ENCODE data around the gene HPCAL4.

Gene HPCAL4

DNA sequence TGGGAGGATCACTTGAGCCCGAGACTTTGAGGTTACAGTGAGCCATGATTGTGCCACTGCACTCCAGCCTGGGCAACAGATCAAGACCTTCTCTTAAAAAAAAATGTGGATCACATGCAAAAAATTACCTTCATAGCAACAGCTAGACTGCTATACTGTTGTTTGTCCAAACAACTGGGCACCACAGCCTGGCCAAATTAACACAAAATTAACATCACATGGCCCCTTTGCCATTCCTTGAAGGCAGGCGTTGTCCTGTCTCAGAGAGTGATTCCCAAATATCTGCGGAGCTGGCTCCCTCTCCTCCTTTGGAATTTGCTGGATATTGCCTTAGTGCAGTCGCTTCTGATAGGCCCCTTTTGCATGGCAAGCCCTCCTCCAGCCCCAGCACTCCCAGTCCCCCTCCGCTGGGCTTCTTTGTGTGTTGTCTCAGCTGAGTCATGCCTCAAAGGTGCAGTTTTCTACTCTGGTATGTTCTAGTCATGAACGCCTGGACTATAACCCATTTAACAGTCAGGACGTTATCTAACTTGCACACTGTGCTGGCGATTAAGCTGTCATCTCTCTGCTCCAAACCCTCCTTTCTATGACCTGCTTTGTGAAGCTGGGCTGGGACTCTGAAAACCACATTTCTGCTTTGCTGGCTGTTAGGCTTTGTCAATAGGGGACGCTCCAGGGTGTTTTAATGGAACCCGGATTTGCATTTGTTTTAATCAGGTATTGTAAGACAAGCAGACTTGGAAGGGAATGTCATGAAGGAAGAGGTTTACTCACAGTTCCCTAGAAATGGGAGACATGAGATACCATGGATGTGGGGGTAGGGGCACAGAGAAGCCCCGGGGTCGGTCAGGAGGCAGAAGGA is 20.1 kb upstream of the HPCAL4 start:
- no peak overlapping the region for H3K4me3 ChIP-seq (IDR thresholded peaks at IDR 0.05; ENCODE audit: insufficient read depth, low read depth, low read length)
- no peak overlapping the region for H2AFZ ChIP-seq (ENCODE audit: low read depth)
- no peaks in the 10 kb centered on the region for H3K79me2 ChIP-seq (ENCODE audit: insufficient read depth, low read depth)
- H3K9ac ChIP-seq = no peak overlapping the region
- TF ChIP-seq, protein P1, sequence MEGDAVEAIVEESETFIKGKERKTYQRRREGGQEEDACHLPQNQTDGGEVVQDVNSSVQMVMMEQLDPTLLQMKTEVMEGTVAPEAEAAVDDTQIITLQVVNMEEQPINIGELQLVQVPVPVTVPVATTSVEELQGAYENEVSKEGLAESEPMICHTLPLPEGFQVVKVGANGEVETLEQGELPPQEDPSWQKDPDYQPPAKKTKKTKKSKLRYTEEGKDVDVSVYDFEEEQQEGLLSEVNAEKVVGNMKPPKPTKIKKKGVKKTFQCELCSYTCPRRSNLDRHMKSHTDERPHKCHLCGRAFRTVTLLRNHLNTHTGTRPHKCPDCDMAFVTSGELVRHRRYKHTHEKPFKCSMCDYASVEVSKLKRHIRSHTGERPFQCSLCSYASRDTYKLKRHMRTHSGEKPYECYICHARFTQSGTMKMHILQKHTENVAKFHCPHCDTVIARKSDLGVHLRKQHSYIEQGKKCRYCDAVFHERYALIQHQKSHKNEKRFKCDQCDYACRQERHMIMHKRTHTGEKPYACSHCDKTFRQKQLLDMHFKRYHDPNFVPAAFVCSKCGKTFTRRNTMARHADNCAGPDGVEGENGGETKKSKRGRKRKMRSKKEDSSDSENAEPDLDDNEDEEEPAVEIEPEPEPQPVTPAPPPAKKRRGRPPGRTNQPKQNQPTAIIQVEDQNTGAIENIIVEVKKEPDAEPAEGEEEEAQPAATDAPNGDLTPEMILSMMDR (conservative IDR thresholded peaks at IDR 0.05; ENCODE audit: low read depth, low read length) = no peak
- H4K20me1 ChIP-seq (ENCODE audit: insufficient read depth) = no peaks in the 10 kb centered on the region
- H3K36me3 ChIP-seq (ENCODE audit: insufficient read depth) = no peaks in the 10 kb centered on the region
- no peak overlapping the region for H3K4me2 ChIP-seq
- no peak overlapping the region for H3K27ac ChIP-seq
- H3K4me1 ChIP-seq (ENCODE audit: low read depth, poor library complexity, severe bottlenecking) = no peaks in the 10 kb centered on the region
- H3K27me3 ChIP-seq (ENCODE audit: insufficient read depth, low read depth) = no peaks in the 10 kb centered on the region

DNA sequence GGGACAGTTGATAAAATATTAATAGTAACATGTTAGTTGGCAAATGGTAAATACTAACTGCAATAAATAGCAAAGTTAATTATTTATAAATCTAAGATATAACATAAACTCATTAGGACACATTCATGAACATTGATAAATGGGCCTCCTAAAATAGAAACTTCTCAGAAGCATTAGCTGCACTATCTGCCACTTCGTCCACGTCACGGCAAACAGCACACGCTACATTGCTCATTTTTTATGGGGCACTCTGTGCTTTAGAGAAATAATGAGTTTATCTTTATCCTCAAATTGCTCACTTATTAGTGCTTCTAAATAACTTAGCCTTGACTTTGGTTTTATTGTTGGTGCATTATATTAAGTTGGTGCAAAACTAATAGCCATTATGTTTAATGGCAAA is 16.3 kb upstream of the HPCAL4 start:
- Histone ChIP-seq H3K4me3 (IDR thresholded peaks at IDR 0.05; ENCODE audit: insufficient read depth, low read depth, low read length) (no peak overlapping the region), H3K4me1 (ENCODE audit: low read depth, poor library complexity, severe bottlenecking) (no peaks in the 10 kb centered on the region), H3K9ac (no peak overlapping the region), H2AFZ (ENCODE audit: low read depth) (no peak overlapping the region), H3K27me3 (ENCODE audit: insufficient read depth, low read depth) (no peaks in the 10 kb centered on the region), H4K20me1 (ENCODE audit: insufficient read depth) (no peaks in the 10 kb centered on the region), H3K79me2 (ENCODE audit: insufficient read depth, low read depth) (no peaks in the 10 kb centered on the region), H3K4me2 (no peak overlapping the region), H3K27ac (no peak overlapping the region), H3K36me3 (ENCODE audit: insufficient read depth) (no peaks in the 10 kb centered on the region)
- TF ChIP-seq, protein P1 (conservative IDR thresholded peaks at IDR 0.05; ENCODE audit: low read depth, low read length) = no peak

DNA sequence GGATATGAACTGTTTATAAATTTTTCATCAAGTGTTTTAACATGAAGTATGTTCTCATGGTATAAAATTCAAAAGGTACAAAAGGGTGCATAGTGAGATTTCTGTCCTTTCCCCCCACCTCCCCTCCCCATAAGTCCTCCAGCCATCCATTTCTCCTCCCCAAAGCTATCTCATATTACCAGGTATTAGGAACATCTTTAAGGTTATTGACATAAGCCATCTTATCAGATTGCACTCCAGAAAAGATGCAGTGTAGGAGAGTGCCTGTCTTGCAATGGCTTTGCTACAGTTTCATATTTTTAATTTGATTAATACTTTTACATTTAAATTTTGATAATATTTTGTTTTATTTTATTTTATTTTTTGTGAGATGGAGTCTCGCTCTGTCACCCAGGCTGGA is 13.5 kb upstream of the HPCAL4 start:
- Histone ChIP-seq H3K9ac (no peak overlapping the region), H3K4me2 (no peak overlapping the region), H2AFZ (ENCODE audit: low read depth) (no peak overlapping the region), H3K27me3 (ENCODE audit: insufficient read depth, low read depth) (no peaks in the 10 kb centered on the region), H4K20me1 (ENCODE audit: insufficient read depth) (no peaks in the 10 kb centered on the region), H3K4me3 (IDR thresholded peaks at IDR 0.05; ENCODE audit: insufficient read depth, low read depth, low read length) (no peak overlapping the region), H3K27ac (no peak overlapping the region), H3K4me1 (ENCODE audit: low read depth, poor library complexity, severe bottlenecking) (peaks cover 8% of the 10 kb centered on the region), H3K79me2 (ENCODE audit: insufficient read depth, low read depth) (no peaks in the 10 kb centered on the region), H3K36me3 (ENCODE audit: insufficient read depth) (no peaks in the 10 kb centered on the region)
- TF ChIP-seq, protein P1 (conservative IDR thresholded peaks at IDR 0.05; ENCODE audit: low read depth, low read length) = no peak

DNA sequence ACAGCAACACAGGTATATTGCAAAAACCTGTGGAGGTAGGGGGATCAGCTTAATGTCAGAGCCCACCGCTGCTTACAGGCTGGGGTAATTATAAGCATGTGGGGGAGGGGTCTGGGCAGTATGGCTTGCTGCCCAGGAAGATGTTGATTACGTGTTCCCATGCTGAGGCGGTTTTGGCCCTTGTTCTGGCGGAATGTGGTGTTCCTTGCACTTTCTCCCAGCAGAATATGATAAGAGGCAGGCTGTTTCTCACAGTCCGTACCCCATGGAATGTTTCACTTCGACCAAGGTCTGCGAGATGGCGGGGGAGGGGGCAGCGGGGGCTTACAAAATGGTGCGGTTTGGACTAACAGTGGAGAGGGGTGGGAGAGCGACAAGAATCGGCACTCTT is 9.8 kb upstream of the HPCAL4 start:
- Histone ChIP-seq H3K27me3 (ENCODE audit: insufficient read depth, low read depth) (no peaks in the 10 kb centered on the region), H3K4me1 (ENCODE audit: low read depth, poor library complexity, severe bottlenecking) (peaks cover 11% of the 10 kb centered on the region), H3K4me2 (no peak overlapping the region), H3K27ac (no peak overlapping the region), H4K20me1 (ENCODE audit: insufficient read depth) (no peaks in the 10 kb centered on the region), H3K9ac (no peak overlapping the region), H3K79me2 (ENCODE audit: insufficient read depth, low read depth) (no peaks in the 10 kb centered on the region), H3K4me3 (IDR thresholded peaks at IDR 0.05; ENCODE audit: insufficient read depth, low read depth, low read length) (no peak overlapping the region), H3K36me3 (ENCODE audit: insufficient read depth) (no peaks in the 10 kb centered on the region), H2AFZ (ENCODE audit: low read depth) (no peak overlapping the region)
- TF ChIP-seq, protein P1 (conservative IDR thresholded peaks at IDR 0.05; ENCODE audit: low read depth, low read length) = no peak
